Panc1 (cell line): ENCODE data around the gene CDHR2. TPM values are rescaled to one million over a fixed set of nuclear protein-coding genes. Genes with fewer than 3 reads are reported as not detected.

Source experiments
- ATAC-seq: fragments of 200-7000 bp; cut with Tn5 transposase; 2 replicates; pipeline ENCODE4 v1.9.1; 2020; ENCODE audit warnings: mild to moderate bottlenecking, moderate library complexity
- BruUV-seq: library from RNA; stranded (reverse); fragments of 400-500 nt; replicated peaks from 2 replicates; lab custom pipeline; 2021; lab: Mats Ljungman, UMichigan
- CTCF ChIA-PET: fragments of 300-600 bp; sonication (Branson Sonifier 250); formaldehyde crosslinking; loops from one replicate; lab custom pipeline; 2022; ENCODE audit warnings: antibody characterized with exemption; lab: Charles Lee
- POLR2A ChIA-PET: fragments of 300-600 bp; sonication (Branson Sonifier 250); formaldehyde crosslinking; loops from one replicate; lab custom pipeline; 2022; ENCODE audit warnings: antibody characterized with exemption; lab: Charles Lee
- DNase-seq: peaks from one replicate; pipeline ENCODE4 v3.0.0-alpha.2; 2010; ENCODE audit warnings: low read depth, low spot score
- H3K27ac ChIP-seq: 2 replicates; pipeline ENCODE4 v1.5.1; 2011; ENCODE audit warnings: mild to moderate bottlenecking, low read length, inconsistent platforms
- H3K27me3 ChIP-seq: fragments of 200-500 bp; sonication (Bioruptor generic); 2 replicates; pipeline ENCODE4 v1.6.0; 2014; ENCODE audit warnings: low read length, inconsistent platforms; ENCODE audit not compliant: control insufficient read depth, insufficient read depth
- H3K36me3 ChIP-seq: fragments of 200-500 bp; sonication (Bioruptor generic); 2 replicates; pipeline ENCODE4 v1.5.1; 2014; ENCODE audit warnings: inconsistent platforms, mild to moderate bottlenecking, low read length, moderate library complexity; ENCODE audit not compliant: control insufficient read depth, insufficient read depth
- H3K4me1 ChIP-seq: 2 replicates; pipeline ENCODE4 v1.5.1; 2011; ENCODE audit warnings: inconsistent platforms, mild to moderate bottlenecking, low read length, moderate library complexity; ENCODE audit not compliant: control insufficient read depth, insufficient read depth
- H3K4me3 ChIP-seq, 2 experiments: 2 replicates each; pipeline ENCODE4 v1.5.1; 2011 to 2012; ENCODE audit warnings: low read depth in 2 of 2, low read length in 2 of 2, mild to moderate bottlenecking in 2 of 2, inconsistent platforms in 1 of 2, moderate library complexity in 1 of 2
- H3K9me3 ChIP-seq: fragments of 200-500 bp; sonication (Bioruptor generic); 2 replicates; pipeline ENCODE4 v1.5.1; 2014; ENCODE audit warnings: low read depth, mild to moderate bottlenecking, inconsistent platforms, low read length, moderate library complexity; ENCODE audit not compliant: control insufficient read depth, insufficient read depth
- POLR2AphosphoS5 ChIP-seq: IDR thresholded peaks from 2 replicates; pipeline ENCODE4 v1.6.1; 2012; ENCODE audit warnings: mild to moderate bottlenecking, low read depth, low read length, moderate library complexity
- SIN3A ChIP-seq: IDR thresholded peaks from 2 replicates; pipeline ENCODE4 v1.6.1; 2012; ENCODE audit warnings: low read depth, mild to moderate bottlenecking, low read length, moderate library complexity, borderline replicate concordance; ENCODE audit not compliant: insufficient read depth
- TCF7L2 ChIP-seq: IDR thresholded peaks from 2 replicates; pipeline ENCODE4 v1.6.1; 2011; ENCODE audit warnings: mild to moderate bottlenecking, low read depth, low read length, inconsistent platforms
- in situ Hi-C: cut with HindIII; loops from 2 replicates; pipeline ENCODE4 v1.10.0; 2016; ENCODE audit warnings: low sequenced_read_pairs, low pct_unique_long_range_greater_than_20kb
- intact Hi-C: fragments of 100-400 bp; cut with micrococcal nuclease; formaldehyde crosslinking; loops from one replicate; pipeline ENCODE4 v1.10.0; 2022; ENCODE audit not compliant: unreplicated experiment
- total RNA-seq: library from RNA; stranded (reverse); gene quantifications from one replicate; pipeline ENCODE4 v1.2.1, GENCODE V29; 2021; ENCODE audit not compliant: unreplicated experiment
- TF ChIP-seq, protein P1 (sequence below): fragments of 450-650 bp; IDR thresholded peaks from 2 replicates; pipeline ENCODE4 v1.5.1; 2017; ENCODE audit warnings: mild to moderate bottlenecking
- TF ChIP-seq, protein P2 (sequence below), 2 experiments: IDR thresholded peaks; 2 replicates each; pipeline ENCODE4 v1.6.1; 2011 to 2012; ENCODE audit warnings: low read depth in 2 of 2, control low read depth in 1 of 2, low read length in 1 of 2, mild to moderate bottlenecking in 1 of 2, moderate library complexity in 1 of 2; ENCODE audit not compliant: insufficient read depth in 1 of 2

CDHR2 gene
- total RNA-seq, 1 experiment from 2014 or later = 0.72 TPM

DNA sequence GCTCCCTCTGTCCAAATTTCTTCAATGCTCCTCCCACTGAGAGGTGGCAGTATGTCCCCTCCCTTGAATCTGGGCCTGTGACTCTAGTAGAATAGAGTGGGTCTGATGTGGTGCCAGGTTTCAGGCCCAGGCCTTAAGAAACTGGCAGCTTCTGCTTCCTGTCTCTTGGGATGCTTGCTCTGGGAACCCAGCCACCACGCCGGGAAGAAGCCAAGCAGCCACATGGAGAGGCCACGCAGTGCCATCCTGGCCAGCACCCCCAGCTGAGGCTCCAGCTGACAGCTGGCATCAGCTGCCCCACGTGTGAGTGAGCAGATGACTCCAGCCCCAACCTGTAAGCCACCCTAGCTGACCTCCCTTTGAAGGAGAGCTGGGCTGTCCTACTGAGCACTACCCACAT, 90.8 kb downstream of the CDHR2 start:
- no peak overlapping the region for H3K4me3 ChIP-seq
- POLR2A ChIA-PET = no interaction called here
- no peak for DNase-seq
- intact Hi-C loops = no loop called here
- no peak overlapping the region for H3K27ac ChIP-seq
- CTCF ChIA-PET = no interaction called here
- BruUV-seq = no TSS peak
- H3K36me3 ChIP-seq = no peaks in the 10 kb centered on the region
- H3K4me1 ChIP-seq = no peaks in the 10 kb centered on the region
- no peak for ATAC-seq
- no peaks in the 10 kb centered on the region for H3K27me3 ChIP-seq
- no peak for TF ChIP-seq POLR2AphosphoS5
- TF ChIP-seq, protein P1, sequence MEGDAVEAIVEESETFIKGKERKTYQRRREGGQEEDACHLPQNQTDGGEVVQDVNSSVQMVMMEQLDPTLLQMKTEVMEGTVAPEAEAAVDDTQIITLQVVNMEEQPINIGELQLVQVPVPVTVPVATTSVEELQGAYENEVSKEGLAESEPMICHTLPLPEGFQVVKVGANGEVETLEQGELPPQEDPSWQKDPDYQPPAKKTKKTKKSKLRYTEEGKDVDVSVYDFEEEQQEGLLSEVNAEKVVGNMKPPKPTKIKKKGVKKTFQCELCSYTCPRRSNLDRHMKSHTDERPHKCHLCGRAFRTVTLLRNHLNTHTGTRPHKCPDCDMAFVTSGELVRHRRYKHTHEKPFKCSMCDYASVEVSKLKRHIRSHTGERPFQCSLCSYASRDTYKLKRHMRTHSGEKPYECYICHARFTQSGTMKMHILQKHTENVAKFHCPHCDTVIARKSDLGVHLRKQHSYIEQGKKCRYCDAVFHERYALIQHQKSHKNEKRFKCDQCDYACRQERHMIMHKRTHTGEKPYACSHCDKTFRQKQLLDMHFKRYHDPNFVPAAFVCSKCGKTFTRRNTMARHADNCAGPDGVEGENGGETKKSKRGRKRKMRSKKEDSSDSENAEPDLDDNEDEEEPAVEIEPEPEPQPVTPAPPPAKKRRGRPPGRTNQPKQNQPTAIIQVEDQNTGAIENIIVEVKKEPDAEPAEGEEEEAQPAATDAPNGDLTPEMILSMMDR = no peak
- TF ChIP-seq, protein P2, sequence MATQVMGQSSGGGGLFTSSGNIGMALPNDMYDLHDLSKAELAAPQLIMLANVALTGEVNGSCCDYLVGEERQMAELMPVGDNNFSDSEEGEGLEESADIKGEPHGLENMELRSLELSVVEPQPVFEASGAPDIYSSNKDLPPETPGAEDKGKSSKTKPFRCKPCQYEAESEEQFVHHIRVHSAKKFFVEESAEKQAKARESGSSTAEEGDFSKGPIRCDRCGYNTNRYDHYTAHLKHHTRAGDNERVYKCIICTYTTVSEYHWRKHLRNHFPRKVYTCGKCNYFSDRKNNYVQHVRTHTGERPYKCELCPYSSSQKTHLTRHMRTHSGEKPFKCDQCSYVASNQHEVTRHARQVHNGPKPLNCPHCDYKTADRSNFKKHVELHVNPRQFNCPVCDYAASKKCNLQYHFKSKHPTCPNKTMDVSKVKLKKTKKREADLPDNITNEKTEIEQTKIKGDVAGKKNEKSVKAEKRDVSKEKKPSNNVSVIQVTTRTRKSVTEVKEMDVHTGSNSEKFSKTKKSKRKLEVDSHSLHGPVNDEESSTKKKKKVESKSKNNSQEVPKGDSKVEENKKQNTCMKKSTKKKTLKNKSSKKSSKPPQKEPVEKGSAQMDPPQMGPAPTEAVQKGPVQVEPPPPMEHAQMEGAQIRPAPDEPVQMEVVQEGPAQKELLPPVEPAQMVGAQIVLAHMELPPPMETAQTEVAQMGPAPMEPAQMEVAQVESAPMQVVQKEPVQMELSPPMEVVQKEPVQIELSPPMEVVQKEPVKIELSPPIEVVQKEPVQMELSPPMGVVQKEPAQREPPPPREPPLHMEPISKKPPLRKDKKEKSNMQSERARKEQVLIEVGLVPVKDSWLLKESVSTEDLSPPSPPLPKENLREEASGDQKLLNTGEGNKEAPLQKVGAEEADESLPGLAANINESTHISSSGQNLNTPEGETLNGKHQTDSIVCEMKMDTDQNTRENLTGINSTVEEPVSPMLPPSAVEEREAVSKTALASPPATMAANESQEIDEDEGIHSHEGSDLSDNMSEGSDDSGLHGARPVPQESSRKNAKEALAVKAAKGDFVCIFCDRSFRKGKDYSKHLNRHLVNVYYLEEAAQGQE (IDR thresholded peaks at IDR 0.05; ENCODE audit: insufficient read depth in 1 of 2, low read depth in 2 of 2, low read length in 1 of 2) = no peak
- in situ Hi-C loops = no loop called here
- no peaks in the 10 kb centered on the region for H3K9me3 ChIP-seq

DNA sequence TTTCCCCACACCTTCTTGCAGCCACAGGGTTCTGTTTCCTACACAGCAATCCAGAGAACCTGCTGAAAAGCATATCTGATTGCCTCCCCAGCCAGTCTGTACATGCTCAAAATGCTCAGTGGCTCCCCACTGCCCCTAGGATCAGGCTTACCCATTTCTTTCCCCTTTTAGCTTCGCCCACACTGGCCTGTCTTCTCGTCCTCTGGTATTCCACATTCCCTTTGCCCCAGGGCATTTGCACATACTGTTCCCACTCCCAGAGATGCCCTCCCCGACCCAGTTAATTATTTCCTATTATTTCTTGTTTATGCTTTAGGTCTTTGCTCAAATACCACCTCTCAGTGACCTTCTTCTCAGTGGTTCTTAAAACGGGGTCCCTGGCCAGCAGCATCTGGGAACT, 91.5 kb downstream of the CDHR2 start:
- Histone ChIP-seq H3K4me1 (no peaks in the 10 kb centered on the region), H3K36me3 (no peaks in the 10 kb centered on the region), H3K27me3 (no peaks in the 10 kb centered on the region), H3K27ac (no peak overlapping the region), H3K4me3 (no peak overlapping the region), H3K9me3 (no peaks in the 10 kb centered on the region)
- intact Hi-C loops (no loop called here), in situ Hi-C loops (no loop called here)
- TF ChIP-seq TCF7L2 (no peak), SIN3A (no peak), POLR2AphosphoS5 (no peak)
- TF ChIP-seq, protein P1 = no peak
- TF ChIP-seq, protein P2 (IDR thresholded peaks at IDR 0.05; ENCODE audit: insufficient read depth in 1 of 2, low read depth in 2 of 2, low read length in 1 of 2) = no peak
- POLR2A ChIA-PET = no interaction called here
- CTCF ChIA-PET = no interaction called here
- DNase-seq = no peak
- no TSS peak for BruUV-seq
- no peak for ATAC-seq
